ENCODE measurements around the gene ZNF169.
A peak's percentile ranks its signal among the peaks of the same experiment; 100 is the strongest.
"Not testable (repeated sequence)": the region's sequence is repeated elsewhere in the genome, so short reads cannot be mapped to it uniquely, and the experiment has no call there.

The ZNF169 gene

DNA sequence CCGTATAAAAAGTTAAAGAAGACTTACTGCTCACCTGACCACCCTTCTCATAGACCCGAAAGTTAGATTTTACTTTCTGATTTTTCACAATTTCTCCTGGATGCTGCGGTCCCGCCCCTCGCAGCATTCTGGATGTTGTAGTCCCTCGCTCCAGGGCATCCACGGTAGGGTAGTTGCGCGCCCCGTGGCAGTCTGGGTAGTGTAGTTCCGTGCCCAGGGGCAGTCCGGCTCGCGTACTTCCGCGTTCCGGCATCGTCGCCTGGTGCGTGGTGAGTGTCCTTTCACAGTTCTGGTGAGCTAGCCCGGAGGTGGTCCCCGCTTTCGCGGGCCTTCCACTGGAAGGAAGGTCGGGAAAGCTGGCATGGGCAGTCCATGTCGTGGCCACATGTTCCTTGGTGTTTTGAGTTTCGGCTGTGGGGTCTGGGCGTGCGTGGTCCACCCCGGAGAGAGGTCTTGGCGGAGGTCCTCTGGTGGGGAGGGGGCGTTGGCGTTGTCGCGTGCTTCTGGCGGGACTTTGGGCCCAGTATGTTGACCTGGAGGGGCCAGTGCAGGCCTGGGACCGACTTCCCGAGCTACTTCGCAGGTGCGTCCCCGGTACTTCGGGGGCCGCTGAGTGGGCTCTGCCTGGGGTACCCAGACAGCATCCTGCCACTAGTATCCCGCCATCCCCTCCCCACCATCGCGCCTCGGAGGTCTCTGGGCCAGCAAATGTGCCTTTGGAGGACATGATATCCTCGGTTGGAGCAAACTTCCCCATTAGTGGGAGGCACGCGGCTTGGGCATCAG is at the start of gene ZNF169:
TSS of gene ZNF169 (plus strand) at position 222 of the 786 bp plus-strand sequence. CDS start 19,515 bp downstream, outside the sequence.
- H3K27me3 Mint-ChIP-seq, result peaks cover 16% of the 10 kb centered on the region
- H3K9me3 Mint-ChIP-seq, result no peaks in the 10 kb centered on the region
- peak within 1 kb of the TSS; percentile 99 for H3K4me3 Mint-ChIP-seq
- peak within 1 kb of the TSS; percentile 99 for H3K27ac Mint-ChIP-seq
- intact Hi-C loops (cut with micrococcal nuclease), result loop anchor here (2.0 kb wide), 1 partner anchor 92 kb away; no protein-coding TSS in a partner anchor
- peaks cover 26% of the 10 kb centered on the region for H3K36me3 Mint-ChIP-seq (ENCODE audit: low read depth)
- H3K4me1 Mint-ChIP-seq (ENCODE audit: low read depth), result peaks cover 34% of the 10 kb centered on the region

GRCh38 chr9:94210616-94211603 is 48.2 kb upstream of the ZNF169 start:
- Mint-ChIP-seq H3K27me3 (peaks cover 5% of the 10 kb centered on the region), H3K27ac (no peak overlapping the region), H3K36me3 (ENCODE audit: low read depth) (no peaks in the 10 kb centered on the region), H3K9me3 (no peaks in the 10 kb centered on the region), H3K4me3 (no peak overlapping the region), H3K4me1 (ENCODE audit: low read depth) (peaks cover 5% of the 10 kb centered on the region)
- intact Hi-C loops (cut with micrococcal nuclease), result no loop called here

GRCh38 chr9:94212091-94212490 is 47.0 kb upstream of the ZNF169 start:
- intact Hi-C loops (cut with micrococcal nuclease), result loop anchor here (2.0 kb wide), 2 partner anchors 45 to 529 kb away; no protein-coding TSS in a partner anchor
- peaks cover 5% of the 10 kb centered on the region for H3K4me1 Mint-ChIP-seq (ENCODE audit: low read depth)

DNA sequence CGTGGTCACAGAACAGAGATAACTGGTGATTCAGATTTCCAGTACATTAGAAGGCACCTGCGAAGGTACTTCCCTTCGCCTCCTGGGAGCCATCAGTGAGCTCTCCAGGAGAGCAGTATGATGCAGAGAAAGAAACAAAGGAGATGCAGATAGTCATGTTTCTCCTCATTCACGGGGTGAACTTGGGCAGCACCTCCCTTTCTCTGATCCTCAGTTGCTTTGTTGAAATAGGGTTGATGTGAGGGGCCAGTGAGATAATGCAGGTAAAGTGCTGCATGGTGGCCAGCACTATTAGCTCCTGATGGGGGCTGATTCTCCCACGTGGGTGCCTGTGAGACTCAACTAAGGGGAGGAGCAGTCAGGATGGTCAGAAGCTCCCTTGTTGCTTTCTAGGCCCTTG is 46.6 kb upstream of the ZNF169 start:
- H3K9me3 Mint-ChIP-seq, result no peaks in the 10 kb centered on the region
- no peak overlapping the region for H3K4me3 Mint-ChIP-seq
- H3K36me3 Mint-ChIP-seq (ENCODE audit: low read depth), result no peaks in the 10 kb centered on the region
- H3K27me3 Mint-ChIP-seq, result peaks cover 8% of the 10 kb centered on the region
- intact Hi-C loops (cut with micrococcal nuclease), result loop anchor here (2.0 kb wide), 2 partner anchors 46 to 530 kb away; no protein-coding TSS in a partner anchor
- no peak overlapping the region for H3K27ac Mint-ChIP-seq
- peaks cover 5% of the 10 kb centered on the region for H3K4me1 Mint-ChIP-seq (ENCODE audit: low read depth)

More at GRCh38 chr9:94212091-94212490, 47.0 kb upstream of the ZNF169 start:
- H3K4me3 Mint-ChIP-seq, result no peak overlapping the region
- H3K27ac Mint-ChIP-seq, result no peak overlapping the region
- H3K27me3 Mint-ChIP-seq, result peaks cover 8% of the 10 kb centered on the region
- no peaks in the 10 kb centered on the region for H3K36me3 Mint-ChIP-seq (ENCODE audit: low read depth)
- H3K9me3 Mint-ChIP-seq, result no peaks in the 10 kb centered on the region

DNA sequence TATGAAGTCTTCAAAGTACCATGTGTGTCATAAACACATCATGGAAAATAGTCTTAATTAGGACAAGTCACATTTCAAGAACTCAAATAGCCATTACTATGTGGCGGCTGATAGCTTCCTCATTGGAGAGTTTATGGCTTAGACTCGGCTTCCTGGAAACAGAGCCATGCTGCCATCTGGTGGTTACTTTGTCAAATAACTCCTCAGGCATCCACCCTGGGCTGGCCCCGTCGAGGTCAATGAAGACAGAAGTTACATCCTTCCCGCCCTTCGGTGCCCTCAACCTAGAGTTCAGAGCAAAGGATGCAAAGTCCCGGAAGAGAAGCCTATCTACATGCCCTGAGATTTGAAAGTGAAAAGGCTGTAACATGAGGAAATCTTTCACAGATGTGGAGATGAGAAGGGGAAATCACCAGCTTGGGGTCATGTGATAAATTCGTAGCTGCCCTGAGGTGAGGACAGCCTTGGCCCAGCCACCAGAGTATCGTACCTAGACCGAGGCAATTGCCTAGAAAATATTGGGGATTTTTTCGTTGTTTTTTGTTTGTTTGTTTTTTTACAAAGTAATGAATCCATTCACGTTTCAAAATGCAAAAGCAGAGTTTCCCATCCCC is 45.5 kb upstream of the ZNF169 start:
- Mint-ChIP-seq H3K27me3 (peaks cover 10% of the 10 kb centered on the region), H3K4me3 (peak overlapping the region; percentile 40), H3K27ac (no peak overlapping the region), H3K9me3 (no peaks in the 10 kb centered on the region), H3K36me3 (ENCODE audit: low read depth) (no peaks in the 10 kb centered on the region), H3K4me1 (ENCODE audit: low read depth) (peaks cover 5% of the 10 kb centered on the region)
- intact Hi-C loops (cut with micrococcal nuclease), result loop anchor here (1.0 to 2.0 kb wide), 4 partner anchors 47 to 531 kb away; no protein-coding TSS in a partner anchor

DNA sequence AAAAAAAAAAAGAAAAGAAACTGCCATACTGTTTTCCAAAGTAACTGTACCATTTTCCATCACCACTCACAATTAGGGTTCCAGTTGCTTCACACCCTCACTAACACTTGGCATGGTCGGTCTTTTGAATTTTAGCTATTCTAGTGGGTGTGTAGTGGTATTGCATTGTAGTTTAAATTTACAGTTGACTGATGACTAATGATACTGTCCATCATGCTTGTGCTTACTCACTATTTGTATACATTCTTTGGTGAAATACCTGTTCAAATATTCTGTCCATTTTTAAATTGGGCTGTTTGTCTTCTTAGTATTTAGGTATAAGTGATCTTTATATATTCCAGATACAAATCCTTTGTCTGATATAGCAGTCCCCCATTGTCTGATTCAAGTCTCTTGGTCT is 36.2 kb upstream of the ZNF169 start:
- Mint-ChIP-seq H3K4me3 (no peak overlapping the region), H3K9me3 (peaks cover 9% of the 10 kb centered on the region), H3K36me3 (ENCODE audit: low read depth) (no peaks in the 10 kb centered on the region), H3K4me1 (ENCODE audit: low read depth) (no peaks in the 10 kb centered on the region), H3K27ac (no peak overlapping the region), H3K27me3 (peaks cover 4% of the 10 kb centered on the region)
- intact Hi-C loops (cut with micrococcal nuclease), result no loop called here

GRCh38 chr9:94225413-94225812 is 33.7 kb upstream of the ZNF169 start:
- H3K9me3 Mint-ChIP-seq, result peaks cover 16% of the 10 kb centered on the region
- H3K27ac Mint-ChIP-seq; H3K27me3 Mint-ChIP-seq; intact Hi-C loops (cut with micrococcal nuclease); H3K4me3 Mint-ChIP-seq; H3K4me1 Mint-ChIP-seq (ENCODE audit: low read depth); H3K36me3 Mint-ChIP-seq (ENCODE audit: low read depth): not testable (repeated sequence)

DNA sequence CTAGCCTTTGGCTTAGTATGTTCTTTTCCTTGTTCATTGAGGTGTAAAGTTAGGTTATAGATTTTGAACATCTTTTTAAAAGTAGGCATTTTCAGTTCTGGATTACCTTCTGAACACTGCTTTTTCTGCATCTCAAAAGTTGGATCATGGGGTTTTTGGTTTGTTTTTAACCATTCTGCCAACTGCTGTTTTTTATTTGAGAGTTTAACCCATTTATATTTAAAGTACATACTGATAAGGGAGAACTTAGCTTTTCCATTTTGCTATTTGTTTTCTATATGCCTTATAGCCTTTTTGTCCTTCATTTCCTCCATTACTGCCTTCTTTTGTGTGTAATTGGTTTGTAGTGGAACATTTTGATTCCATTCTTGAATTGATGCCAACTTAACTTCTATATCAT is 30.5 kb upstream of the ZNF169 start:
- Mint-ChIP-seq H3K4me3 (no peak overlapping the region), H3K27me3 (peaks cover 3% of the 10 kb centered on the region), H3K9me3 (peaks cover 18% of the 10 kb centered on the region), H3K36me3 (ENCODE audit: low read depth) (no peaks in the 10 kb centered on the region), H3K27ac (no peak overlapping the region), H3K4me1 (ENCODE audit: low read depth) (no peaks in the 10 kb centered on the region)
- intact Hi-C loops (cut with micrococcal nuclease), result no loop called here

- Mint-ChIP-seq H3K36me3 (ENCODE audit: low read depth) (no peaks in the 10 kb centered on the region), H3K9me3 (peaks cover 9% of the 10 kb centered on the region), H3K27ac (no peak overlapping the region), H3K4me1 (ENCODE audit: low read depth) (no peaks in the 10 kb centered on the region), H3K27me3 (peaks cover 4% of the 10 kb centered on the region), H3K4me3 (no peak overlapping the region)
- intact Hi-C loops (cut with micrococcal nuclease), result no loop called here
Measured at GRCh38 chr9:94232428-94232827, 26.7 kb upstream of the ZNF169 start.

GRCh38 chr9:94241098-94241497 is 18.0 kb upstream of the ZNF169 start:
- H3K36me3 Mint-ChIP-seq (ENCODE audit: low read depth); intact Hi-C loops (cut with micrococcal nuclease); H3K9me3 Mint-ChIP-seq; H3K27ac Mint-ChIP-seq; H3K4me3 Mint-ChIP-seq; H3K27me3 Mint-ChIP-seq; H3K4me1 Mint-ChIP-seq (ENCODE audit: low read depth): not testable (repeated sequence)

- peaks cover 5% of the 10 kb centered on the region for H3K27me3 Mint-ChIP-seq
- no peaks in the 10 kb centered on the region for H3K36me3 Mint-ChIP-seq (ENCODE audit: low read depth)
- no peak overlapping the region for H3K4me3 Mint-ChIP-seq
- H3K9me3 Mint-ChIP-seq, result no peaks in the 10 kb centered on the region
- intact Hi-C loops (cut with micrococcal nuclease), result no loop called here
- H3K27ac Mint-ChIP-seq, result no peak overlapping the region
- no peaks in the 10 kb centered on the region for H3K4me1 Mint-ChIP-seq (ENCODE audit: low read depth)
Measured at GRCh38 chr9:94245651-94246050, 13.4 kb upstream of the ZNF169 start.

DNA sequence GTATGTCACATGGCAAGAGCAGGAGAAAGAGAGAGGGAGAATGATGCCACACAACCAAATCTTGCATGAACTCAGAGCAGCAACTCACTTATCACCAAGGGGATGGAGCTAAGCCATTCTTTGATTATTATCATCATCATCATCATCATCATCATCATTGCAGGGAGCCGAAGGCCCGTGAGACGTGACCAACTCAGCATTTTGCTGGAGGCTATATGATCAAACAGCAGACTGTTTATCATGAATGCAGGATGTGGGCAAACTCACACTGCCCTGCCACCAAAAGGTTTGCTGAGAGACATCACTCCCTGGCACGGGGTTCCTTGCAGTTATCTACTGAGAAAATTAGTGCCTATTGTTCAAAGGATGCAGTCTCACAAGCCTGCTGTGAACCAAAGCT is 8.6 kb upstream of the ZNF169 start:
- H3K27ac Mint-ChIP-seq, result no peak overlapping the region
- no peaks in the 10 kb centered on the region for H3K36me3 Mint-ChIP-seq (ENCODE audit: low read depth)
- intact Hi-C loops (cut with micrococcal nuclease), result no loop called here
- no peaks in the 10 kb centered on the region for H3K9me3 Mint-ChIP-seq
- H3K4me3 Mint-ChIP-seq, result no peak overlapping the region
- H3K27me3 Mint-ChIP-seq, result peaks cover 8% of the 10 kb centered on the region
- H3K4me1 Mint-ChIP-seq (ENCODE audit: low read depth), result no peaks in the 10 kb centered on the region

- intact Hi-C loops (cut with micrococcal nuclease), result no loop called here
- Mint-ChIP-seq H3K4me3 (no peak overlapping the region), H3K4me1 (ENCODE audit: low read depth) (peaks cover 16% of the 10 kb centered on the region), H3K27me3 (peaks cover 16% of the 10 kb centered on the region), H3K27ac (no peak overlapping the region), H3K36me3 (ENCODE audit: low read depth) (peaks cover 8% of the 10 kb centered on the region), H3K9me3 (no peaks in the 10 kb centered on the region)
Measured at GRCh38 chr9:94256007-94256406, 3.1 kb upstream of the ZNF169 start.
